HL-60 (cell line): ENCODE results near the gene NDUFV3.

ENCODE experiments used
- DNase-seq, 2 experiments: peaks; one replicate each; pipeline ENCODE4 v3.0.0-alpha.2; 2010 to 2020; ENCODE audit warnings: low read depth in 1 of 2, low spot score in 1 of 2
- H3K27ac ChIP-seq: fragments of 250-450 bp; sonication (Bioruptor Pico); replicated peaks from 2 replicates; pipeline ENCODE4 v1.5.1; 2020; ENCODE audit warnings: mild to moderate bottlenecking, moderate library complexity
- H3K27me3 ChIP-seq: fragments of 250-450 bp; sonication (Bioruptor Pico); 2 replicates; pipeline ENCODE4 v1.5.1; 2021; ENCODE audit warnings: mild to moderate bottlenecking, moderate library complexity; ENCODE audit not compliant: insufficient read depth, poor library complexity, severe bottlenecking
- H3K4me3 ChIP-seq: replicated peaks from 2 replicates; pipeline ENCODE4 v1.5.1; 2011; ENCODE audit warnings: mild to moderate bottlenecking, control low read depth, low read length; ENCODE audit not compliant: insufficient read depth
- GABPA ChIP-seq: IDR thresholded peaks from 2 replicates; pipeline ENCODE4 v1.6.1; 2012; ENCODE audit warnings: low read depth
- POLR2AphosphoS5 ChIP-seq: IDR thresholded peaks from 2 replicates; pipeline ENCODE4 v1.6.1; 2012; ENCODE audit warnings: low read depth
- SPI1 ChIP-seq: IDR thresholded peaks from 2 replicates; pipeline ENCODE4 v1.6.1; 2012; ENCODE audit warnings: low read depth, mild to moderate bottlenecking, borderline replicate concordance
- TF ChIP-seq, protein P1 (sequence below): IDR thresholded peaks from one replicate; pipeline ENCODE4 v1.5.1; 2011; ENCODE audit warnings: low read length, control low read depth, inconsistent platforms; ENCODE audit not compliant: insufficient read depth
- TF ChIP-seq, protein P2 (sequence below): IDR thresholded peaks from 2 replicates; pipeline ENCODE4 v1.6.1; 2012; ENCODE audit warnings: low read depth; ENCODE audit not compliant: insufficient replicate concordance

NDUFV3 gene

DNA sequence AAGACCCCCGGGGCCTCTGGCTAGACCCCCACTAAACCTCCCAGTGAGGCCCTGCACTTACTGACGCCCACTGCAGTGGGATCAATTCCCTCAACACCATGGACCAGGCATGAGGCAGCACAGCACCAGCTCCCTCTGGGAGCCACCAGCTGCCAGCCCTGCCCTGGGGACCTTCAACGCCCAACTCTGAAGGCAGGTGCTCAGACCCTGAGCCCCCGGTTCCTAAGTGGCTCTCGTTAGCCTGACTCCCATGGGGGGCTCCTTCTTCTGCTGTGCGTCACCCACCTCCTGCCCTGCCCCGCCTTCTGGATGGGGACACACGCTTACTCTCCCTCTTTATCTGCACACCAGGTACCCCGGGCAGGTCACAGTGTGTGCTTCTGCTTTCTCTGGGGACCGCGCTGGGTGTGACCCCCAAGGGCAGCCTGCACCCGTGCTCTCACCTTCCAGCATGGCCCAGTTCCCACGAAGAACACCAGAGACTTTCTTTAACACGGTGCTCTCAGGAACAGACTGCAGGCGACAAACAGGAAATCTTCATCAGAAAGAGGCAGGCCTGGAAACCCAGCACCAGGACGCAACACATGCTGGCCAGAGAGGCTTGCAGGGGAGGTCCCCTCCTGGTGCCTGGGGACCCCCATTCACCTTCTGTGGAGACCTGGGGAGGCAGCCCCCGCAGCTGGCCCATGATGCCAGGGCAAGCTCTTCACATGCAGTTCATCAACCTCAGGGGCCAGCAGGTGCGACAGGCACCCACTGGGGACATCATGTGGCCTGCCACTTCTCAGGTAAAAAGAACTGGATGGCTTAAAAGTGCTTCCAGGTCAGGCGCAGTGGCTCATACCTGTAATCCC, 41.1 kb upstream of the NDUFV3 start:
- Histone ChIP-seq H3K27me3 (no peaks in the 10 kb centered on the region), H3K27ac (no peak overlapping the region), H3K4me3 (no peak overlapping the region)
- DNase-seq, result no peak
- TF ChIP-seq, protein P1, sequence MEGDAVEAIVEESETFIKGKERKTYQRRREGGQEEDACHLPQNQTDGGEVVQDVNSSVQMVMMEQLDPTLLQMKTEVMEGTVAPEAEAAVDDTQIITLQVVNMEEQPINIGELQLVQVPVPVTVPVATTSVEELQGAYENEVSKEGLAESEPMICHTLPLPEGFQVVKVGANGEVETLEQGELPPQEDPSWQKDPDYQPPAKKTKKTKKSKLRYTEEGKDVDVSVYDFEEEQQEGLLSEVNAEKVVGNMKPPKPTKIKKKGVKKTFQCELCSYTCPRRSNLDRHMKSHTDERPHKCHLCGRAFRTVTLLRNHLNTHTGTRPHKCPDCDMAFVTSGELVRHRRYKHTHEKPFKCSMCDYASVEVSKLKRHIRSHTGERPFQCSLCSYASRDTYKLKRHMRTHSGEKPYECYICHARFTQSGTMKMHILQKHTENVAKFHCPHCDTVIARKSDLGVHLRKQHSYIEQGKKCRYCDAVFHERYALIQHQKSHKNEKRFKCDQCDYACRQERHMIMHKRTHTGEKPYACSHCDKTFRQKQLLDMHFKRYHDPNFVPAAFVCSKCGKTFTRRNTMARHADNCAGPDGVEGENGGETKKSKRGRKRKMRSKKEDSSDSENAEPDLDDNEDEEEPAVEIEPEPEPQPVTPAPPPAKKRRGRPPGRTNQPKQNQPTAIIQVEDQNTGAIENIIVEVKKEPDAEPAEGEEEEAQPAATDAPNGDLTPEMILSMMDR, result no peak
- TF ChIP-seq POLR2AphosphoS5, result no peak
- TF ChIP-seq, protein P2, sequence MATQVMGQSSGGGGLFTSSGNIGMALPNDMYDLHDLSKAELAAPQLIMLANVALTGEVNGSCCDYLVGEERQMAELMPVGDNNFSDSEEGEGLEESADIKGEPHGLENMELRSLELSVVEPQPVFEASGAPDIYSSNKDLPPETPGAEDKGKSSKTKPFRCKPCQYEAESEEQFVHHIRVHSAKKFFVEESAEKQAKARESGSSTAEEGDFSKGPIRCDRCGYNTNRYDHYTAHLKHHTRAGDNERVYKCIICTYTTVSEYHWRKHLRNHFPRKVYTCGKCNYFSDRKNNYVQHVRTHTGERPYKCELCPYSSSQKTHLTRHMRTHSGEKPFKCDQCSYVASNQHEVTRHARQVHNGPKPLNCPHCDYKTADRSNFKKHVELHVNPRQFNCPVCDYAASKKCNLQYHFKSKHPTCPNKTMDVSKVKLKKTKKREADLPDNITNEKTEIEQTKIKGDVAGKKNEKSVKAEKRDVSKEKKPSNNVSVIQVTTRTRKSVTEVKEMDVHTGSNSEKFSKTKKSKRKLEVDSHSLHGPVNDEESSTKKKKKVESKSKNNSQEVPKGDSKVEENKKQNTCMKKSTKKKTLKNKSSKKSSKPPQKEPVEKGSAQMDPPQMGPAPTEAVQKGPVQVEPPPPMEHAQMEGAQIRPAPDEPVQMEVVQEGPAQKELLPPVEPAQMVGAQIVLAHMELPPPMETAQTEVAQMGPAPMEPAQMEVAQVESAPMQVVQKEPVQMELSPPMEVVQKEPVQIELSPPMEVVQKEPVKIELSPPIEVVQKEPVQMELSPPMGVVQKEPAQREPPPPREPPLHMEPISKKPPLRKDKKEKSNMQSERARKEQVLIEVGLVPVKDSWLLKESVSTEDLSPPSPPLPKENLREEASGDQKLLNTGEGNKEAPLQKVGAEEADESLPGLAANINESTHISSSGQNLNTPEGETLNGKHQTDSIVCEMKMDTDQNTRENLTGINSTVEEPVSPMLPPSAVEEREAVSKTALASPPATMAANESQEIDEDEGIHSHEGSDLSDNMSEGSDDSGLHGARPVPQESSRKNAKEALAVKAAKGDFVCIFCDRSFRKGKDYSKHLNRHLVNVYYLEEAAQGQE, result no peak
- TF ChIP-seq SPI1, result no peak
- TF ChIP-seq GABPA, result no peak

DNA sequence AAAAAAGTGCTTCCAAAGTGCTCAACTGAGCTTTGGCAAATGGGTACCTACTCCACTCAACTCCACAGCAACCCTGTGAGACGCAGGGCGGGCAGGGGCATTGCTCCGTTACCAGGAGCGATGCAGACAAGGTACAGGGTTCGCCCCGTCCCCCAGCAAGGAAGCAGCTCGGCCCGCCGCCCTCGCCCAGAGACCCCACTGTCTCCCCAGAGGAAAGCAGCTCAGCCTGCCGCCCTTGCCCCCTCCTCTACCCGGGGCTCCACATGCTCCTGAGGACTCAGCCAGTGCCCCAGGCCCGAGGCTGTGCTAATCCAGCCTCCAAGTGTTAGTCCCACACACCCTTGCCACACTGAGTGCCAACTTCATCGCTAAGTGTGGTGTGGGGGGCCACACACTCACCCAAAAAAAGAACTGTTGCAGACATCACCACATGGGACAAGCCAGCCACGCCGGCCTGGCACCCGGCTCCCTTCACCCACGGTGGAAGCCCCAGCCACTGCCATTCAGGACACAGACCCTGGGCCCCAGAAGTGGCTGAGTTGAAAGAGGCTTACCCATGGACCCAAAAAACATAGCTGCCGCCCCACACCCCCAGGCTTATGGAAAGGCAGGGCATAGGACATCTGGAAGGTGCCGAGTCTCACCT, 40.1 kb upstream of the NDUFV3 start:
- H3K4me3 ChIP-seq, result no peak overlapping the region
- no peak for DNase-seq
- H3K27ac ChIP-seq, result no peak overlapping the region
- TF ChIP-seq, protein P1, result no peak
- TF ChIP-seq, protein P2, result no peak
- no peak for TF ChIP-seq GABPA
- no peak for TF ChIP-seq POLR2AphosphoS5
- TF ChIP-seq SPI1, result no peak
- no peaks in the 10 kb centered on the region for H3K27me3 ChIP-seq

DNA sequence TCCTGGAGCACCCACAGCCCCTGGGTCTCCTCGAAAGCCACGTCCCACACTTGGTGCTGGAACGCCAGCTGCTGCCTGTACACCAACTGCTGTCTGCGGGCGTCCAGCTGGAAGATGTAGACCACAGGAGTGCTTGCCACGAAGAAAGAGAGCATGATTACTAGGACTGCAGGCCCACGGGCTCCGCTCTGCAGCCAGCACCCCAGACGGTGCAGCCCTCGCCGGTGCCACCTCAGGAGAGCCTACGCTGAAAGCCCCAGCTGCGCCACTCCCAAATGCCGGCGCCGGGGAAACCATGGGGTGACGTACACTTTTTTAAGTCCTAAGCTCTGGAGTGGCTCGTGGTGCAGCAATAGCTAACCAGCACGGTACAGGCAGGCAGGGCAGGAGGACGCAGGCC, 39.5 kb upstream of the NDUFV3 start:
- H3K27me3 ChIP-seq, result no peaks in the 10 kb centered on the region
- TF ChIP-seq, protein P2, result no peak
- TF ChIP-seq, protein P1, result no peak
- TF ChIP-seq POLR2AphosphoS5 (no peak), SPI1 (no peak), GABPA (no peak)
- DNase-seq, result no peak
- no peak overlapping the region for H3K4me3 ChIP-seq
- H3K27ac ChIP-seq, result no peak overlapping the region
